Measurements from ENCODE around the gene UCHL5.

UCHL5 gene

DNA sequence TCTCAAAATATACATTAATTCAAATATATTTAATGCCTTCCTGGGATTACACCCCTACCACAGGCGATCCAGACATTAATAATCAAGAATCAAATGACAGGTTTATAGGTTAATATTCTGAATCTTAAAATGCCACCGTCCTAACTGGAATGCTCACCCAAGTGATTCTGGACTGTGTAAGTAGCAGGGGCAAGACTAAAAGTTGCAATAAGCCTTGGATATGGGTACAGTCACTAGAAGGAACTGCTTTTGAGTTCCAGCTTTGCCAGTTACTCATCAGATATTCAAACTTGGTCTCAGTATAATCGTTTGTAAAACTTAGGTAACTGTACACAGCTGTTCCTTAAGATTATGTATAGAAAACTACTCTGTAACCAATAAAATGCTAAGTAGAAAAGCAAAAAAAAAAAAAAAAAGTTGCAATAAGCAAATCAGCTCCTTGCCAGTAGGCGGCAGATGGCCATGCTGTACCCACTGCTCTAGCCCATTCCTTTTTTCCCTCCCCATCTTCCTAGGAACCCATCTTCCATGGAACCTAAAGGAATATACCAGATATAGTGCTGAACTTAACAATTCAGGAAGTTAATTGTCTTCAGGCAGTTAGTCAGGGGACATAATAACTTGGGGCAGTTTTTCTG is 10.7 kb upstream of the UCHL5 start:
- DNase-seq = no peak
- Histone ChIP-seq H3K27me3 (replicated peaks) (no peaks in the 10 kb centered on the region), H3K4me3 (ENCODE audit: low read depth, low read length) (no peak overlapping the region), H3K36me3 (replicated peaks) (peaks cover 8% of the 10 kb centered on the region), H3K27ac (no peak overlapping the region)
- in situ Hi-C loops (cut with HindIII; ENCODE audit: low pct_ligation_motif_present, low sequenced_read_pairs) = no loop called here
- TF ChIP-seq, protein P1, sequence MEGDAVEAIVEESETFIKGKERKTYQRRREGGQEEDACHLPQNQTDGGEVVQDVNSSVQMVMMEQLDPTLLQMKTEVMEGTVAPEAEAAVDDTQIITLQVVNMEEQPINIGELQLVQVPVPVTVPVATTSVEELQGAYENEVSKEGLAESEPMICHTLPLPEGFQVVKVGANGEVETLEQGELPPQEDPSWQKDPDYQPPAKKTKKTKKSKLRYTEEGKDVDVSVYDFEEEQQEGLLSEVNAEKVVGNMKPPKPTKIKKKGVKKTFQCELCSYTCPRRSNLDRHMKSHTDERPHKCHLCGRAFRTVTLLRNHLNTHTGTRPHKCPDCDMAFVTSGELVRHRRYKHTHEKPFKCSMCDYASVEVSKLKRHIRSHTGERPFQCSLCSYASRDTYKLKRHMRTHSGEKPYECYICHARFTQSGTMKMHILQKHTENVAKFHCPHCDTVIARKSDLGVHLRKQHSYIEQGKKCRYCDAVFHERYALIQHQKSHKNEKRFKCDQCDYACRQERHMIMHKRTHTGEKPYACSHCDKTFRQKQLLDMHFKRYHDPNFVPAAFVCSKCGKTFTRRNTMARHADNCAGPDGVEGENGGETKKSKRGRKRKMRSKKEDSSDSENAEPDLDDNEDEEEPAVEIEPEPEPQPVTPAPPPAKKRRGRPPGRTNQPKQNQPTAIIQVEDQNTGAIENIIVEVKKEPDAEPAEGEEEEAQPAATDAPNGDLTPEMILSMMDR (IDR thresholded peaks at IDR 0.05; ENCODE audit: low read depth, low read length, missing control alignments) = peak; percentile 67

DNA sequence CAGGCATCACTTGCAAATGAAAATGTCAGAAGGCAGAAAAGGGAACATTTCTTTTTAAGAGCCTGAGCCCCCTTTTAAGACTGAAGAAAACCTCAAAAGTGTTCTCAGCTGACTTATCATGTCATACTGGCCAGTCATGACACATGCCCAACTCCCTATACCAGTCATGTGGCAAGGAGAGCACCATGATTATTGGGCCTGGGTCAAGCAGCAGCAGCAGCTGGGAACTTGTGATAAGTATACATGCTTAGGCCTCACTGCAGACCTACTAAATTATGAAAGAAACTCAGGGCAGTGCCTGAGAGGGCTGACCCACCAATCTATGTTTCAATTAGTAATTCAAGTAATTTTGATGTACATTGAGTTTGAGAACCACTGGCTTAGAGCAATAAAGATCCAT is 8.9 kb upstream of the UCHL5 start:
- H3K27ac ChIP-seq = no peak overlapping the region
- H3K27me3 ChIP-seq (replicated peaks) = no peaks in the 10 kb centered on the region
- TF ChIP-seq, protein P1 (IDR thresholded peaks at IDR 0.05; ENCODE audit: low read depth, low read length, missing control alignments) = no peak
- no peak for DNase-seq
- H3K36me3 ChIP-seq (replicated peaks) = peaks cover 8% of the 10 kb centered on the region
- in situ Hi-C loops (cut with HindIII; ENCODE audit: low pct_ligation_motif_present, low sequenced_read_pairs) = no loop called here
- no peak overlapping the region for H3K4me3 ChIP-seq (ENCODE audit: low read depth, low read length)

DNA sequence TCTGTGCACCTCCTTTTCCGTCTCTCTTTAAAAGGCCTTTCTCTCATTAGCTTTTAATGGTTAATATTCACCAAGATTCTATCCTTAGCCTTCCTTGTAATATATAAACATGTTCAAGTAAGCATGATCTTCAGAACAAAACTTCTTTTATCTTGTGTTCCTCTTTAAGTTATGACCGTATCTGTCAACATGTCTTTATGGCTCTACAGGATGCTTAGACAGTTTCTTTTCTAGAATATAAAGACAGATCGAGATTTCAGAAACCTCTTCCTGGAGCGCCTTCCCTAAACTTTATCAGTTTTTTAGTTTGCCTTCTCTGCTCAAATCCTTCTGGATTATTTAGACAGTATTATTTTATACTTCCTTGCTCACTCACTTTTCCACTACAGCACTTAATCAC is 7.4 kb upstream of the UCHL5 start:
- in situ Hi-C loops (cut with HindIII; ENCODE audit: low pct_ligation_motif_present, low sequenced_read_pairs) = no loop called here
- H3K27me3 ChIP-seq (replicated peaks) = no peaks in the 10 kb centered on the region
- no peak for DNase-seq
- H3K4me3 ChIP-seq (ENCODE audit: low read depth, low read length) = no peak overlapping the region
- H3K27ac ChIP-seq = no peak overlapping the region
- TF ChIP-seq, protein P1 (IDR thresholded peaks at IDR 0.05; ENCODE audit: low read depth, low read length, missing control alignments) = no peak
- peaks cover 7% of the 10 kb centered on the region for H3K36me3 ChIP-seq (replicated peaks)

DNA sequence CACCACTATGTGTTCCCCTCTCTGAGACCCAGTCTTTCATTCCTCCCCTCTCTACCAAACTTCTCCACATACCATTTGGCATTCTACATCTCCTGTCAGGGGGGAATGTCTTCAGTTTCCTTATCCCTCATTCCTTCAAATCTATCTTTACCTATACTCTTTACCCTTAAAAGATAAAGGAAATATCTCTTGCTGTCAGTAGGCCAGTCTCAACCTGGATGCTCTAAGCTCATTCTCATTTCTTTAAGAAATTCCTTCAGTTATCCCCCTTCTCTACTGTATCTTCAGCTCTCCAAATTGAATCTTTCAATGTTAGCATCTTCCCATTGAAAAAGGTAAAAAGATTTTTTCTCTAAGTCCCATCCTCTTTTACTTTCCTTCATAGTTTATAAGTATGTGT is 6.8 kb upstream of the UCHL5 start:
- Histone ChIP-seq H3K4me3 (ENCODE audit: low read depth, low read length) (no peak overlapping the region), H3K27ac (no peak overlapping the region), H3K27me3 (replicated peaks) (no peaks in the 10 kb centered on the region), H3K36me3 (replicated peaks) (peaks cover 7% of the 10 kb centered on the region)
- DNase-seq = no peak
- TF ChIP-seq, protein P1 (IDR thresholded peaks at IDR 0.05; ENCODE audit: low read depth, low read length, missing control alignments) = no peak
- in situ Hi-C loops (cut with HindIII; ENCODE audit: low pct_ligation_motif_present, low sequenced_read_pairs) = no loop called here

DNA sequence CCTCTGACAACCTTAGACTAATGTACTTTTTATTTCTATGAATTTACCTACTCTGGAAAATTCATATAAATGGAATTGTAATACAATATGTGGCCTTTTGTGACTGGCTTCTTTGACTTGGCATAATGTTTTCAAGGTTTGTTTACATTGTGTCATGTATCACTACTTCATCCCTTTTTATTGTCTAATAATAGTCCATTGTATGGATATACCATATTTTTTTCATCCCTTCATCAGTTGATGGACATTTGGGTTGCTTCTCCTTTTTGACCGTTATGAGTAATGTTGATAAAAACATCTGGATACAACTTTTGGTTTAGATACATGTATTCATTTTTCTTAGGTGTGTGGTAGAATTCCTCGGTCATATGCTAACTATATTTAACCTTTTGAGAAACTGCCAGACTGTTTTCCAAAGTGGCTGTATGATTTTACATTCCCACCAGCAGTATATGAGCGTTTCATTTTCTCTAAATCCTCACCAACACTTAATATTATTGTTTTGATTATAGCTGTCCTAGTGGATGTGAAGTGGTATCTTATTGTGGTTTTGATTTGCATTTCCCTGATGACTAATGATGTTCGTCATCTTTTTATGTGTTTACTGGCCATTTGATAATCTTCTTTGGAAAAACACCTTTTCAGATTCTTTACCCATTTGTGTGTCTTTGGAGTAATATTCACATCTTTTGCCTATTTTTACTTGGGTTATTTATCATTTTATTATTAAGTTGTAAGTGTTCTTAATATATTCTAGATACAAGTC is 3.7 kb upstream of the UCHL5 start:
- Histone ChIP-seq H3K27ac (peak overlapping the region; percentile 1), H3K36me3 (replicated peaks) (peaks cover 2% of the 10 kb centered on the region), H3K27me3 (replicated peaks) (no peaks in the 10 kb centered on the region), H3K4me3 (ENCODE audit: low read depth, low read length) (no peak overlapping the region)
- no peak for DNase-seq
- TF ChIP-seq, protein P1 (IDR thresholded peaks at IDR 0.05; ENCODE audit: low read depth, low read length, missing control alignments) = no peak
- in situ Hi-C loops (cut with HindIII; ENCODE audit: low pct_ligation_motif_present, low sequenced_read_pairs) = no loop called here

All from brain microvascular endothelial cell (primary cell).